GM18498 (cell line): ENCODE data around the gene CRB1.

Experiments
- ATAC-seq: cut with Tn5 transposase; IDR thresholded peaks from one replicate; pipeline ENCODE4 v1.9.1; 2021; ENCODE audit warnings: mild to moderate bottlenecking, moderate library complexity; ENCODE audit not compliant: unreplicated experiment

Gene CRB1

DNA sequence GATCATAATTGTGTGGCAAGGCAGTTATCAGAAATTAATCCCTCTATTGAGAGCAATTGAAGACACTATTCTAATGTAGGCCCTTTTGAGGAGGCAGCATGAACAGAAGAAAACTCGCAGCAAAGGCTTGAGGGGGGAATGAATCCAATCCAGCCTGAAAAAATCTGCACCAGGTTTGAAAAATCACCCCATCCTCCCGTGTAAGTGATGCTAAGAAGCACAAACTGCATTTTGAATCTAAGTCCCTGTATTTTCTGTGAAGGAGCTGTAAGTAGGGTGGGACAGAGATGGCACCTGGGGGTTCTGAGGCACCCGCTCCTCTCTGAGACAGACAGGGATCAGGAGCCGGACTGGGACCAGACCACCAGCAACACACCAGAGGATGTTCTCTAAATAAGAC is at the start of gene CRB1:
CRB1 (plus strand) TSS at position 241 of the 400 bp plus-strand sequence. CDS start 161 bp downstream, outside the sequence.
- no peak for ATAC-seq

DNA sequence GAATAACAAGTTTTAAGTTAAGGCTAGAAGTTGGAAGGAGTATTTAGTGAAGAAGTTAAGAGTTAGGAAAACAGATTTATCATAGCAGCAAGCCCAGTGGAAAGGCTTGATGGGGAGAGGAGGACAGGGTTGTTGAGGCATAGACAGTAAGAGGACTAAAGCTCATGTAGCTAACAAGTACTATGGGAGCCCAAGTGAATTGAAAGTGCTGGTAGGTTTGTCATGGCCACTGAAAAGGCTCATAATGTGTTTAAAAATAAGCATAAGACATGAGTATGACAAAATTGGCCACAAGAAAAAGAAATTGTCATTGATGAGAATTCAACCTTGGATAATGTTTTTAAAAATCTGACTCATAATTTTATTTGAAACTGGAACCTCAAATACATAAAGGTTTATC is 49.2 kb upstream of the CRB1 start:
- peak; percentile 67 for ATAC-seq

DNA sequence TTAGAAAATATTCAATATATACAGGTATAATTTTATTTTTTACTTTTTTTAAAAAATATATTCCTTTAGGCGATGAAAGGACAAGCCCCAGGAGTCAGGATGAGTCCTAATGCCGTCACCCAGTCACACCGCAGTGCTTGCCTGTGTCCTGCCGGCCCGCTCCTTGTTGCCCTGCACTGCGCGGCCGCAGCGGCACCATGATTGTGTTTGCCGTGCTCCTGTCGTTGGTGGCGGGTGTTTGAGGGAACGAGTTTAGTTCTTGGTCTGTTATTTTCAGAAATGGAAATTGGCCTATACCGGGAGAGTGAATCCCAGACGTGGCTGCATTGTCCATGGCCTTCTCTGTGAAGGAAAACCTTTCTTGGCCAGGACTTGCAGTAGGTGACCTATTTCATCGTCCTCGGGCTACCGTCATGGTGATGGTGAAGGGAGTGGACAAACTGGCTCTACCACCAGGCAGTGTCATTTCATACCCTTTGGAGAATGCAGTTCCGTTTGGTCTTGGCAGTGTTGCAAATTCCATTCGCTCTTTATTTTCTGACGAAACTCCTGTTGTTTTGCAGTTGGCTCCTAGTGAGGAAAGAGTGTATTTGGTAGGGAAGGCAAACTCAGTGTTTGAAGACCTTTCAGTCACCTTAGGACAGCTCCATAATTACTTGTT is 45.9 kb upstream of the CRB1 start:
- ATAC-seq = no peak

DNA sequence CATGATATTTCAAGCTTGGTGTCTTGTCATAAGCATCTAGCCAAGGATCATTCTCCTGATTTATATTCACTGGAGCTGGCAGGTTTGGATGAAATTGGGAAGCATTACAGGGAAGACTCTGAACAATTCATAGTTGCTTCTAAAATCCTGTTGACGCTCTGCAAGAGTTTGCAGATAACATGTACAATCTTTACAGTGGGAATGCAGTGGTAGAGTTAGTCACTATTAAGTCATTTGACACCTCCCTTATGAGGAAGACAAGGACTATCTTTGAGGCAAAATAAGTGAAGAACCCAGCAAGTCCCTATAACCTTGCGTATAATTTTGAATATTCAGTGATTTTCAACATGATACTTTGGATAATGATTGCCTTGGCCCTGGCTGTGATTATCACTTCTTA is 45.3 kb upstream of the CRB1 start:
- no peak for ATAC-seq

DNA sequence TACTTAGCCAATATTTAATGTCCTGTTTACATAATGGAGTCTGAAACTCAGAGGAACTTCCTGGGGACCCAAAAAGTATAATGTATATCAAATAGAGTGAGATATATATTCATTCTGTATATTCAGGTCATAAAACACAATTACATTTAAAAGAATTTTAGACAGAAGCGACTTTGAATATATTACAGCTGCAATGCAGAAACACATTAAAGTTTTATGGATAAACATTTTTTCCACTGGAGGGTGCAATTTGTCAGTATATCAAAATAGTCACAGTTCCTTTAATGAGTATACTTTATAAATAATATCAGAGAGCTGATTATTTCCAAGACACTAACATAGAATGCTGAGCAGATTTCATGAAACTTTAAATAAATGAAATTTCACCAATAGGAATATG is 43.9 kb upstream of the CRB1 start:
- ATAC-seq = no peak

DNA sequence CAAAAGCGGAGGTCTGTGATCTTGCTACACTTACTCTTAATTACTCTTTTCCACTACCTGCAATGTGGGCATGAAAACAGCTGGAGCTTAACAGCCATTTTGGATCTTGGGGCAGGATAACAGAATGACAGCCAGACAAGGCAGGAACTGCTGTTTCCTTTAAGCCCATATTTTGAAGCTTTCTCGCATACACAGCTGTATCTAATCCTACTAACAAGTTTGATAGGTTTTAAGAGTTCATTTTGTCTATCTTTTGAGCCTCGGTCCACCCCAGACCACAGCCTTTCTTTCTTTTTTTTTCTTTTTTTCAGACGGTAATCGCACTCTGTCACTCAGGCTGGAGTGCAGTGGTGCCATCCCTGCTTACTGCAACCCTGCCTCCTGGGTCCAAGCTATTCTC is 42.4 kb upstream of the CRB1 start:
- ATAC-seq = no peak

DNA sequence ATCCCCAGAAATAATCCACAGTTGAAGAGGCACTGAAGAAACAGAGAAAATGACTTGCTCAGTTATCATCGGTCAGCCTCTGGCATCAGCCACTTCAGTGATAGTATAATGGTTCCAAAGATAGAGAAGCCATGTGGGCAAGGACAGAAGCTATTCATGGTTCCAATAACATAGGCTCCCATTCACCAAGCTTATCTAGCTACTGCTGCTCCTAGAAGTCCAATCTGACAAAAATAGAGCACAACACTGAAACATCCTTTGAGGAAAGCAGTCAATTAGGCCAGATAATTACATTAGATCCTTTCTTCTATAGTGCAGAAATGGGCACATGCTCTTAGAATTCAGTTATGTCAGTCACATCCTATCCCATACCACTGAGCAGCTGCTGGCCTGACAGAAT is 33.5 kb upstream of the CRB1 start:
- ATAC-seq = no peak

DNA sequence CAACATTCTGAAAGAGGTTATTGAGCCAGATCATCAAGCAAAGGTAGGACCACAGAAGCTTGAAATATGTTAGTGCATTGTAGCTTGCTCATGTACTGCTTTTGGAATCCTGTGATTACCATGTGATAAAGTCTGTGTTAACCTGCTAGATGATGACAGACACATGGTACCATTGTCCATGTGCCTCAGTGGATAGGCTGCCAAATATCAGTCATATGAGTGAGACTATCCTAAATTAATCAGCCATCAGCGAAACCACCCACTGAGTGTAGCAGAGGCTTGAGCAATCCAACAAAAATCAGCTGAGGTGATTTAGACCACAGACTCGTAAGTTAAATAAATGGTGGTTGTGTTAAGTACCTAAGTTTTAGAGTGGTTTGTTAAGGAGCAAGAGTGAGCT is 32.7 kb upstream of the CRB1 start:
- ATAC-seq = no peak

DNA sequence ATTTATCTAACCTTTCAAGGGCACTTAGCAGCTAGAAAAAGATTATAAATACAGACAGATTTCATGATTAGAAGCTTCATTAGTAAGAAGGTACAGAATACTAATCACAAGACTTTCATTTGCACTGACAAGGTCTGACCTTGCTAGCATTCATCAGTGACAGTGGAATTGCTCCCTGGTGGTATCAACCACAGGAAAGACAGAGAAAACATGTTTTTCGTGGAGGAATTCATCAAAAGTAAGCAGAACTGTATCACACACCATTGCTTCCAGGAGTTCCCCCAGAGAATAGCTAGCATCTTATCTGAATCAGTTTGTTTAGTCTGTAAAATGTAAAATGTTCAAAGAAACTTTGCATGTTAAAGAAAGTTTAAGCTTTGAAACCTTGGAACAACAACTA is 20.6 kb upstream of the CRB1 start:
- no peak for ATAC-seq

DNA sequence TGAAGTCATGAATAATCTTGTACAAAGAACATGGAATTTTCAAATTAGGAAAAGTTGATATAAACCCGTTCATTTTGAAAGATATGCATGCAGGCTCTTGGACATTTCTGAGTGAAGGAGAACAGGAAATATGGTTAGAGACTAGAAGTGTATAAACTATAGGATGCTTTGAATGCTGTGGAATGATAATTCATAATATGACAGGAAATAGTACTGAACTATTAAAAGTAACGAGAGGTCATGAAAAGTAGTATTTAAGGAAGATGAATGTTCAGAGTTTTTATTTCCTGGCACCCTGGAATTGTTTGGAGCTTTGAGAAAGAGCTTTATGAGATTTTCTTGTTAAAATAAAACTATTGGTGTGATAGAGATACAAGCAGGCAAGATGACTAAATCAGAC is 18.7 kb upstream of the CRB1 start:
- ATAC-seq = no peak

DNA sequence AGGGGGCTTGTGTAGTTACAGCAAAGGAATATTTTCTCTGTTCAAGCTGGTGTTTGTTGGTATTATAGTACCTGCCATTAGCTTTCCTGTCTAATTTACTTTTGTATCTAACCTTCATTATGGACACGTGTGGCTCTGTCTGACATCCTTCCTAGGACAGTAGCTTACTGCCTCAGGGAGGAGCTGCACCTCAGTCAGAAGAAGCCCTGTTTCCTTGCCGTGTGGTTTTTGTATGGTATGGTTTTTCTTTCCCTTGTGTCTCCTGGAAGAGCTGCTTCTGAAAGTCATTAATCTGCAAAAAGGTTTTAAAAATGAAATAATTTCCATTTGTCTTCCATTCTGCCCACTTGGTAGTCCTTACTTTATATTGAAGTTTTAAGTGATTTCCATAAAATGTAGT is 17.4 kb upstream of the CRB1 start:
- no peak for ATAC-seq

DNA sequence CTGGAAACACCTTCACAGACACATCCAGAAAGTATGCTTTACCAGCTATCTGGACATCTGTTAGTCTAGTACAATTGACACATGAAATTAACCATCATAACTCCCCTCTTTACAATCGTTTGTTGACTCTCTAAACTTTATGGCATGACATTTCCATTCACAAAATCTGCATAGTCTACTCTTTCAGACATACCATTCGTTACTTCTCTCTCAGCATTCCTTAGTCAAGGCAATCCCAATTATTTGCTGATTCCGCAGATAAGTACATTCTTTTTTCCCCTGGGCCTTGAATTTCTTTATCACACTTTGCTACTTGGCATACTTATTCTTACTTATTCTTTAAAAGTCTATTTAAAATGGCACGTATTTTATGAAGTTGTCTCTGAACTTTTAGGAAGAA is 15.1 kb upstream of the CRB1 start:
- ATAC-seq = no peak

DNA sequence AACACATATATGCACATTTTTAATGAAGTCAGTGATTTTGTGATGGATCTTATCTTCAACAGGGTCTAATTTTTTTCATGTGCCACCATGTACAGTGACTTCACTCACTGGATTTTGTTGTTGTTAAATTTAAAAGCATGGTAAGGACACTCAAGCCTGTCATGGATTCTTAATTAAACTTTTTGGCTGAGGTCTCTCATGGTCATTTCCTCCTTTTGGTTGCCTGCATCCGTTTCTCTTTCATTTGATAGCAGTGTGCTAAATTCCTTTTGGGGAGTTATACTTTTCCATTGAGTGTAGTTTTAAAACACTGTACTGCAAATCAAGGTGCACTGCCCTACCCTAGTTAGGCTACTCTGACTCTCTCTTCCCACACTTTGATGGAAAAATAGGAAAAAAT is 13.2 kb upstream of the CRB1 start:
- no peak for ATAC-seq

DNA sequence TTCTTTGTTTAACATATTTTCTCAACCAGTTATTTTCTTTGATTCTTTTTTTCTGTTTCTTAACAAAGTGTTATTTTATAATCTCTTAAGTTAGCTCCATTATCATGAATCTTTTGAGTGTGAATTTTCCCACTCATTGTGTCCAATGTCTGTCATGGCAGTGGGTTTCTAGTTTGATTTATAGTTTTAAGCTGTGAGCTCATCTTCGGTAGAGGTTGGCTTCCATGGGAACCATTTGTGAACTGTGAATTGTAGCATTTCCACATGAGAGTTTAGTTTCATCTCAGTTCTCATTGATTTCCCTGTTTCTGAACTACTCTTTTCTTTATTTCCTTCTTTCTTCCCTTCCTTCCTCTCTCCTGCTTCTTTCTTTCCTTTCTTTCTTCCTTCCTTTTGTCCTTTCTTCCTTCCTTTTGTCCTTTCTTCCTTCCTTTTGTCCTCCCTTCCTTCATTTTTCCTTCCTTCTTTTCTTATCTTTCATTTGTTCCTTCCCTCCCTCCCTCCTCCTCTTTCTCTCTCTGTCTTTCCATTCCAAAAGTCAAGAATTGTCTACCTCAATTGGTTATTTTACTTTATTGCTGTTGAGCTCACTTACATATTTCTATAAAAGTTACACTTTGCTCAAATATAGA is 3.0 kb upstream of the CRB1 start:
- ATAC-seq = no peak

DNA sequence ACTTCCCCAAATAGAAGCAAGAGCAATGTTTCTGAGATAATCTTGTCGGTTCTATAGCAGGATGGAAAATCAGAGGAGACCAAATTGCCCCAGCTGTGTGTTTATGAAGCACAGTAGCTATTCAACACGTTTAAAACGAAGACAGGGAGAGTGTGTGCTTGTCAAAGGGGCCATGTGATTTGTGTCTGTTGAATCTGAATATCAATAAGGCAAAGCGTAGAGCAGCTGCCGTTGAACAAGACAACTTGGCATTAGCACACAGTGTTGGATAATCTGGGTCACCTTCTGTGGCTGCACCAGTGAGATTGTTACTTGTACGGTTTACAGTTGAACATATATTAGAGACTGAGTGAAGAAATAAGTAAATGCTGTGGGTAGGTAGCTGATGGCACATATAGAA is 1.0 kb downstream of the CRB1 start:
- no peak for ATAC-seq

DNA sequence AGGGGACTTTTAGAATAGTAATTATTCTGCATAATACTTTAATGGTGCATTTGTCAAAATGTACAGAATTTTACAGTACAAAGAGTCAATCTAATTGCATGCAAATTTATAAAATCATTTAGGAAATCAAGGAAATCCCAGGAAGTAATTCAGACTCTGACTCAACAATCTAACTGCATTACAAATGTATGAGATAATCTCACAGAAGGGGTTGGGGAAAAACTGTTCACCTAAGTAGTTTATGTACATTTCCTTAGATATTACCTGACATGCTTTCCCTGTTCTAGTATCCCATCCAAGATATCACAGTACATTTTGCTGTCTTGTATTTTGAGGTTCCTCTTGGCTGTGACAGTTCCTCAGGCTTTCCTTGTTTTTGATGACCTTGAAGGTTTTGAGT is 4.7 kb downstream of the CRB1 start:
- no peak for ATAC-seq

DNA sequence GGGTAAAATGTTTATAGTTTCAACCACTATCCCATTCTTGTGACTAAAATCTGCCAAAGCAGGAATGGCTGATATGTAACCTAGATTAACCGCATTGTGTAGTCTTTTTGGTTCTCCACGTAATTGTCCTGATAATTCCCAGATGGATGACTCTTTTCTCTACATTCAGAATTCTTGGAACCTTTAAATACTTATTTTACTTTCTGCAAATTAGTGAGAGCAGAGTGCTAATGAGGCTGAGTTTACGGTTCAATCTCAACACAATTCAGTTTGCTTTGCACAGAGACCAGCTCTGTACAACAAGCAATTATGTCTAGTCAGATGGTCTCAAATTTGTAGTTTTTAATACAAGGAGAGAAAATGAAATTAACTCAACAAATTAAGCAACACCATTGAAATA is 9.1 kb downstream of the CRB1 start:
- no peak for ATAC-seq

DNA sequence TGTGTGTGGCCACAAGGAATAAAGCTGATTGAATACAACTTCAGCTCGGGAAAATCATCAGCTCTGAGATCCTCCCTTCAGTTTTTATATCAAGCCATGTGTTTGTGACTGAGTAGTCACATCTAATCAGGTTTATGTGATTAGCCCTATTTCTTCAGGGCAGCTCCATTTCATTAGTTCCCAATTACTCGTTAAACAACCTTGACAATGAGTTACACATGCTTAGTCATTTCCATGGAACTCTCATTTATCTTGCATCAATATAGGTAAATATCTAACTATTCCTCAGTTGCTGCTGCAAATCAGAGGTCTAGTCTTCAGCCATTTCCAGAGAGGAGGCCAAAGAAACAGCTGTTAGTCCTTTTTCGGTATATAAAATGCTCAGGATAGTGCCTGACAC is 16.3 kb downstream of the CRB1 start:
- ATAC-seq = no peak

DNA sequence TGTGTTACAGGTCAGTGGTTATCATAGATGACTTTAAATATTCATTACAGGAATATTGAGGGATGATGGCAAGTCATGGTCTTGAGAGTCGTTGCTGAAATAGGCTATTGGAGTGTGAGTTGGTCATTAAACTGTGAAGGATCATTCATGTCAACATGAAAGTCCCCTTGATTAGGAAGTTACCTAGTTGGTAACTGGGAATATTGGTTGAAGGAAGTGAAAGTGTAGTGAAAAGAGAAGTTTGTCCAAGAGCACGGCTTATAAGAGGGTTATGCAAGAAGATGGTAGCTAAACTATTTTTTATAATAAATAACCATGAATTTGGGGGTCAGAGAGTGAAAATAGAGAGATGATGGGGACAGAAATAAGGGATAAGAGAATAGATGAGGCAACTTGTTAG is 16.9 kb downstream of the CRB1 start:
- no peak for ATAC-seq

DNA sequence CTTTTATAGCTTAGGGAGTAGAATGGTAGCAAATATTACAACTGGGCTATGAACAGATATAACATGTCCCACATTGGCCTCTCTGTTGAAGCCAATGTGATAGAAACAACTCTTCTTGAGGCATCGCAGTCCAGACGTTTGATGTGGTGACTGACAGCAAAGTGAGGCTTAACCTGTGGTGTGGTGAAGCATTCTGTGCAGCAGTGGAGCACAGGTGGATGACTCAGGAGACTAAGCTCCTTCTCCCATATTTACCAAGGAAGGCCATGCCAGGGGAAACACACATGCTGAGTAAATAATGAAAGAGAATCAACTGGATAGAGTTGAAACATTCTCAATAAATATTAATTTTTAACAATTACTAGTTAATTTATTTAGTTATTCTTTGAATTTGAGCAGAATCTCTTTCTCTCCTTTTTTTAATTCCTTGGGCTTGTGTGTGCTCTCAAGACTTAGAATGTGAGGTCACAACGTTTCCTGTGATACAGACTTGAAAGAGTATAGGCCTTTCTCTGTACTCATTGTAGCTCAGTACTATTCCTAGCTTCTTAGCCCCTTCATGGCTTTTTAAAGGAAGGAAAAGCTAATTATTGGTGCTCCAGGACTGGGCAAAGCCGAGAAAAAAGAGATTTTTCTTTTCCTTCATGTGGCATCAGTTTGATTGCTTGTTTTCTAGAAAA is 17.6 kb downstream of the CRB1 start:
- no peak for ATAC-seq

DNA sequence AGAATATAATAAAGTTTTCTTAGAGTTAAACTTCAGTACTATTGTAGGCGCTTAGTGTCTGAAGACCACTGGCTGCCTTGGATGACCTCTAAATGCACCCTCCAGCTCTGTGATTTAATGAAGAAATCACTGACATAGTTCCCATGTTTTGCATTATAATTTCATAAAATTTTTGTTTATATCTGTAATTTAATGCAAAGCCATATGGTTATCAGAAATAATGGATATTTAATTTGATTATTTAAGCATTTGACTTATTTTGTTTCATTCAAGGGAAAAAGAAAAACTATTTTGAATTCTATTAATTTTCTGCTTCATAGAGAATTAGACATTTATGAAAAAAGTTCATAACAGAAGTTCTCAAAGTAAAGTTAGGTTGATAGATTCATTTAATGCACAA is 18.6 kb downstream of the CRB1 start:
- no peak for ATAC-seq

DNA sequence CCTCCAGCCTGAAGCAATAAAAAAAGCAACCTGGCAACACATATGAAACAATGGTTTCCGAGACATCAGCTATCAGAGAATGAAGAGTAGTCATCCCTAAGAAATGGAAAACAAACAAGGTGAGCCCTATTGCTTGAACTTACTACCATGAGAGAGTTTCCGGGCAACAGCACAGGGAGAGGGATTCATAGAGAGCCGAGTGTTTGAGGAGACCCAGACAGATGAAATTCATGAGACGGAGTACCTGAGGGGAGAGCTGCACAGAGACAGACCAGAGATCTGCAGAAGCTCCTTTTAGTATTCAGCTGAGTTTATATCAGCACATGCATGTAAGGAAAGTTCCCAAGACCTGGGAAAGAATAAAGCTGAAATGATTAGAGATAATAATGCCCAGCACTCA is 19.8 kb downstream of the CRB1 start:
- no peak for ATAC-seq

DNA sequence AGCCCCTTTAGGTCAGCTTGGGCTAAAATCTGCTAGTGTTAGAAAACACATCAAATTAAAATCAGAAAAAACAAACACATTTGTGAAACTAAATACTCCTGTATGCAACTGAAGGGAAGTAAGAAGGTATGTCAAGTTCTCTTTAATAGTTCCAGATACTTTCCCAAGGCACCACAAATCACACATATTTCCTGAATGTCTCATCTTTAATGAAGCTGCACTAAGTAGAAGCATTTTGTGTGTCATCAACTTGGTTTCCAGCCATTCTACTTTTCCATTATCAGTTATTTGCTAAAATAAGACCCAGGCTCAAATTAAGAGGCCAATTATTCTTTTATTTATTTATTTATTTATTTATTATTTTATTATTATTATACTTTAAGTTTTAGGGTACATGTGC is 34.7 kb downstream of the CRB1 start:
- ATAC-seq = no peak
